Measurements from ENCODE around the gene KDM4C. TPM values are rescaled to one million over a fixed set of nuclear protein-coding genes. Genes with fewer than 3 reads are reported as not detected.

KDM4C gene
- total and polyA plus RNA-seq, 8 donors = 6.7 to 129 (median 79.9) TPM

DNA sequence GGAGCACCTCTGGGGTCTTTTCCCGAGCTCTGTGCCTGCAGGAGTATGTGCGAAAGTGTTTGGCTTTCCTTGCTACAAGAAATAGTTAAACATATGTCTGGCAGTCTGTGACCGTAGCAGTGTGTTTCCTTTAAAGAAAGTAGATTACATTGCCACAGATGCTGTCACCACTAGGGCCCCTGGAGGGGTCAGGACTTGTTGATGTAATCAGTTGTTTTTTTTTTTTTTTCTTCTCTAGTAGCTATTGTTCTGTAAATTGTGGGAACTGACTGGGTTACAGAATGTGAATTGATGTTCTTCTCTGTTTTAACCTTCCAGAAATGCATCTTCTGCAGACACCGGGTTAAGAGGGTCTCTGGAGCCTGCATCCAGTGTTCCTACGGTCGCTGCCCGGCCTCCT, 345.6 kb downstream of the KDM4C start:
- Histone ChIP-seq H3K4me1 (peaks cover 0 to under 1% (median 0%) of the 10 kb centered on the region in 4 donors), H3K9me3 (peaks cover 0 to 6% (median 2%) of the 10 kb centered on the region in 4 donors), H3K27me3 (no peaks in the 10 kb centered on the region), H3K36me3 (peaks cover 12 to 35% (median 34%) of the 10 kb centered on the region in 4 donors), H3K27ac (no peak overlapping the region), H3K4me3 (no peak overlapping the region)
- TF ChIP-seq POLR2AphosphoS5 (IDR thresholded peaks at IDR 0.05) (no peak), EP300 (IDR thresholded peaks at IDR 0.05) (no peak), POLR2A (IDR thresholded peaks at IDR 0.05) (no peak)
- TF ChIP-seq, protein P1, sequence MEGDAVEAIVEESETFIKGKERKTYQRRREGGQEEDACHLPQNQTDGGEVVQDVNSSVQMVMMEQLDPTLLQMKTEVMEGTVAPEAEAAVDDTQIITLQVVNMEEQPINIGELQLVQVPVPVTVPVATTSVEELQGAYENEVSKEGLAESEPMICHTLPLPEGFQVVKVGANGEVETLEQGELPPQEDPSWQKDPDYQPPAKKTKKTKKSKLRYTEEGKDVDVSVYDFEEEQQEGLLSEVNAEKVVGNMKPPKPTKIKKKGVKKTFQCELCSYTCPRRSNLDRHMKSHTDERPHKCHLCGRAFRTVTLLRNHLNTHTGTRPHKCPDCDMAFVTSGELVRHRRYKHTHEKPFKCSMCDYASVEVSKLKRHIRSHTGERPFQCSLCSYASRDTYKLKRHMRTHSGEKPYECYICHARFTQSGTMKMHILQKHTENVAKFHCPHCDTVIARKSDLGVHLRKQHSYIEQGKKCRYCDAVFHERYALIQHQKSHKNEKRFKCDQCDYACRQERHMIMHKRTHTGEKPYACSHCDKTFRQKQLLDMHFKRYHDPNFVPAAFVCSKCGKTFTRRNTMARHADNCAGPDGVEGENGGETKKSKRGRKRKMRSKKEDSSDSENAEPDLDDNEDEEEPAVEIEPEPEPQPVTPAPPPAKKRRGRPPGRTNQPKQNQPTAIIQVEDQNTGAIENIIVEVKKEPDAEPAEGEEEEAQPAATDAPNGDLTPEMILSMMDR (IDR thresholded peaks at IDR 0.05) = no peak
- intact Hi-C loops (cut with DNase I; ENCODE audit: low total_unique reads) = no loop called here
- 84 to 89% (median 87%) methylated on average over 7 of the region's 7 CpGs for WGBS, 5 donors
- DNase-seq = no peak

DNA sequence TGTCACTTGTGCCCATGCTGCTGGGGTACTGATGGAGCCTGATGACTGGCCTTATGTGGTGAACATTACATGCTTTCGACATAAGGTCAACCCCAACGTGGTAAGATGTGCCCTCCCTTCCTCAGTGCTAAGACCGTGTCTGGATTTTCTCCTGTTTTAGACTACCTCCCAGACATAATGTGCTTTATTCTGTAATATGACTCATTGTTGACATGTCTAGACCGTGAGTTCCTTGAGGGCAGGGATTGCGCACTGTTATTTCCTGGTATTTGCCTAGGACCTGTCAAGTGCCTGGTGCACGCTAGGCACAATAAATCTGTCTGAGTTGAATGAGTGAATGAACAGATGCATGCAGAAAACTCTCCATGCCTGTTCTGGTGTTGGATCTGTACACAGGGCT, 346.0 kb downstream of the KDM4C start:
- Histone ChIP-seq H3K27me3 (no peaks in the 10 kb centered on the region), H3K36me3 (peaks cover 12 to 36% (median 34%) of the 10 kb centered on the region in 4 donors), H3K27ac (no peak overlapping the region), H3K4me3 (no peak overlapping the region), H3K9me3 (peaks cover 0 to 6% (median 2%) of the 10 kb centered on the region in 4 donors), H3K4me1 (no peaks in the 10 kb centered on the region)
- intact Hi-C loops (cut with DNase I; ENCODE audit: low total_unique reads) = no loop called here
- WGBS, 5 donors = 81 to 91% (median 81%) methylated on average over 6 of the region's 6 CpGs
- TF ChIP-seq, protein P1 (IDR thresholded peaks at IDR 0.05) = no peak
- no peak for TF ChIP-seq POLR2A (IDR thresholded peaks at IDR 0.05)
- TF ChIP-seq POLR2AphosphoS5 (IDR thresholded peaks at IDR 0.05) = no peak
- TF ChIP-seq EP300 (IDR thresholded peaks at IDR 0.05) = no peak
- no peak for DNase-seq

DNA sequence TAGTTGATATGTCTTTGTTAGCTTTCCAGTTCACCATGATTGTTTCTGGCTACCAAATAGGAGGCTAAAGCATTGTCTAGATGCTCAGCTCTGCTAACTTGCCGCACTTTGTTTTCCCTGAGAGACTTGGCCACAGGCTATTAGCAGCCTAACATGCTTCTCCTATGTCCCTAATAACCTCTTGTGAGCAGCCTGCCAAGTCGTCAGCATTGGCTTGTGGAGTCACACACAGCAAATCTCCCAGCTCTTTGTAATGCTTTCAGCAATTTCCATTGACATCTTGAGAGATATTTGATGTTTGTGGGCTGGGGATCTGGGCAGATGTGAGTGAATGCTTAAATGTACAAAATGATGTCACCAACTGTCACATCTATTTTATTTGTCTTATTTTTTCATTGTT, 346.9 kb downstream of the KDM4C start:
- Histone ChIP-seq H3K27me3 (no peaks in the 10 kb centered on the region), H3K9me3 (no peaks in the 10 kb centered on the region), H3K36me3 (peaks cover 12 to 40% (median 37%) of the 10 kb centered on the region in 4 donors), H3K27ac (no peak overlapping the region), H3K4me3 (no peak overlapping the region), H3K4me1 (no peaks in the 10 kb centered on the region)
- intact Hi-C loops (cut with DNase I; ENCODE audit: low total_unique reads) = no loop called here
- no peak for DNase-seq
- TF ChIP-seq, protein P1 (IDR thresholded peaks at IDR 0.05) = no peak
- TF ChIP-seq POLR2A (IDR thresholded peaks at IDR 0.05) = no peak
- TF ChIP-seq POLR2AphosphoS5 (IDR thresholded peaks at IDR 0.05) = no peak
- TF ChIP-seq EP300 (IDR thresholded peaks at IDR 0.05) = no peak
- 71 to 97% (median 92%) methylated on average over 2 of the region's 2 CpGs for WGBS, 5 donors

DNA sequence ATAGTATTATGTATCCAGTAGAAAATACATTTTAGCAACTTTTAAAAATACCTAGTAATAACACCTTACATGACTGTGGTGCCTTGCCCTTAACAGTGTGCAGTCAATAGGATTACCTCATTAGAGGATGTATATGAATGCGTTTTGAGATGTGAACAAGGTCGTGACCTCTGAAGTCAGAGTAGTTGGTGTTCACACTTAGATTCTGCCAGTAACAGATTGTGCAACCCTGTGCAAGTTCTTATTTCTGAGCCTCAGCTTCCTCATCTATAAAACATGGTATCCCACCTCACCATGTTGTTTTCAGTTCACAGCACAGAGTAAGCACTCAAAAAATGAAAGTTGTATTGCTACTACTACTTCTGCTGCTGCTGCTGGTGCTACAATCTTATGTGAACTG, 347.3 kb downstream of the KDM4C start:
- Histone ChIP-seq H3K36me3 (peaks cover 12 to 45% (median 41%) of the 10 kb centered on the region in 4 donors), H3K27me3 (no peaks in the 10 kb centered on the region), H3K27ac (no peak overlapping the region), H3K4me1 (no peaks in the 10 kb centered on the region), H3K4me3 (no peak overlapping the region), H3K9me3 (no peaks in the 10 kb centered on the region)
- 69 to 89% (median 79%) methylated on average over 2 of the region's 2 CpGs for WGBS, 5 donors
- intact Hi-C loops (cut with DNase I; ENCODE audit: low total_unique reads) = no loop called here
- no peak for DNase-seq
- TF ChIP-seq POLR2AphosphoS5 (IDR thresholded peaks at IDR 0.05) (no peak), EP300 (IDR thresholded peaks at IDR 0.05) (no peak), POLR2A (IDR thresholded peaks at IDR 0.05) (no peak)
- TF ChIP-seq, protein P1 (IDR thresholded peaks at IDR 0.05) = no peak
